Posterior cingulate gyrus (tissue), 11 donors: ENCODE results near the gene MRPL53.

Experiments
- DNase-seq, 10 donors: peaks; one replicate each; pipeline versions ENCODE4 v3.0.0 to v3.0.0-alpha.2; 2020 to 2021; ENCODE audit warnings: mixed read lengths in 3 of 10
- intact Hi-C: fragments of 100-400 bp; cut with DNase I; formaldehyde crosslinking; loops from one replicate; pipeline ENCODE4 v1.15.1; 2023

The MRPL53 gene

GRCh38 chr2:74503506-74504475 is 31.3 kb upstream of the MRPL53 start:
- DNase-seq, result peak in 2 of 10 donors; percentile 69 to 81
- intact Hi-C loops, result loop anchor here (5.0 kb wide), 1 partner anchor 84 kb away; no protein-coding TSS in a partner anchor

DNA sequence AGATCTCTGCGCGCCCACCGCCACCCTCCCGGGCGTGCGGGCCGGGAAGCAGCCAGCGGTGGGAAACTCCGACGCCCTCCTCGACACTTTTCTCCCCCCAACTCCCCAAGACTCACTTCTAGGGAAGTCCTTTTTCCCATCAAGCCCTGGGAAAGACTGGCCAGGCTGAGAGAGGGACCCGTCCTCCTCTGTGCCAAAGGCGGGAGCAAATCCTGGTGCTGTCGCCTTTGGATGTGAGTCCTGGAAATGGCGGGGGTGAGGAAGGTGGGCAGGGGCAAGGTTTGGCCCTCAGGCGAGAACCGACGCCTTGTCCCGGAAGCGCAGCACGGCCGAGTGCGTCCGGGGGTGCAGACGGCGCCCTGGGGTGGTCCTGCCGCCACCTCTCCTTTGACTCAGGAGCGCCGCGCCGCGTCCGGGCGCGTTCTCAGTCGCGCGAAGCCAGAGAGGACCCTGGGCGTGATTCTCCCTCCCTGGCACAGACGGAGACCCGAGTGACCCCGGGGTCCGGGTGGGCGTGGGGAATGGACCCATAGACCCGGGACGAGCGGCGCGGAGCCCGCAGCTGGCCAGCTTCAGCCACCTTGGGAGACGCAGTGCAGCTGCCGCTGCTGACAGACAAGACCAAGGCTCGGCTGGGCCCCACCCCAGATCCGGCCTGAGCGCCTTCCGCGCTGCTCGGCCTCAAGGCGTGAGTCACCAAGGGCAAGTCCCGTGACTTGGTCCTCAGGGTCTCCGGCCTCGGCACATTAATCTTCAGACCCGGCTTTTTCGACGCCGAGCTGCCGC is 30.4 kb upstream of the MRPL53 start:
- intact Hi-C loops, result loop anchor here (5.0 kb wide), 1 partner anchor 84 kb away; no protein-coding TSS in a partner anchor

DNA sequence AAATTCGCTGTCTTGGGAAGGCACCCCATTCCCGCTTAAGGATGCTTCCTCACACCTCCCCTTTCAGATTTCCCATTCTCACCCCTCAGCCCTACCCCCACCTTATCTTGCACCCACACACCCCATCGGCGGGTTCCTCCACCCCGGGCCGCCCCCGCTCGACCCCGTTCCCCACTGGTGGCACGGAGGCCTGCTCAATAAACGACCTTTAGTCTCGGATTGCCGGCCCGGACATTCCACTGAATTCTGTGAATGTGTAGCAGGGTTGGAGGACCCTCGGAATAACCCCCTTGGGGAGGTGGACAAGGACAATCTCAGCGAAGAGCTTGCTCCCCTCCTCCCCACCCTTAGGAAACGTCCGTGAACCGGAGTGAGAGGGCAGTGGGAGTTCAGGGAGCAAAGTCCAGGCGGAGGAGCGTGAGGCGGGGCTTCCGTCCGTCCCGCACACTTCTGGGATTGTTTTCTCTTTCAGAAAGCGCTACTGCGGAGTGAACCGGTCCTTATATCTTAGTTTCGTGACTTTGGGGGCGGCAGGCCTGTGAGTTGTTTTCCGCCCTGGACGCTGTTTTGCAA is 29.8 kb upstream of the MRPL53 start:
- intact Hi-C loops, result loop anchor here (5.0 kb wide), 1 partner anchor 85 kb away; no protein-coding TSS in a partner anchor
- DNase-seq, result peak in 2 of 10 donors; percentile 45 to 75

More for the DNA sequence above, 30.4 kb upstream of the MRPL53 start:
- peak in 2 of 10 donors; percentile 80 to 81 for DNase-seq

DNA sequence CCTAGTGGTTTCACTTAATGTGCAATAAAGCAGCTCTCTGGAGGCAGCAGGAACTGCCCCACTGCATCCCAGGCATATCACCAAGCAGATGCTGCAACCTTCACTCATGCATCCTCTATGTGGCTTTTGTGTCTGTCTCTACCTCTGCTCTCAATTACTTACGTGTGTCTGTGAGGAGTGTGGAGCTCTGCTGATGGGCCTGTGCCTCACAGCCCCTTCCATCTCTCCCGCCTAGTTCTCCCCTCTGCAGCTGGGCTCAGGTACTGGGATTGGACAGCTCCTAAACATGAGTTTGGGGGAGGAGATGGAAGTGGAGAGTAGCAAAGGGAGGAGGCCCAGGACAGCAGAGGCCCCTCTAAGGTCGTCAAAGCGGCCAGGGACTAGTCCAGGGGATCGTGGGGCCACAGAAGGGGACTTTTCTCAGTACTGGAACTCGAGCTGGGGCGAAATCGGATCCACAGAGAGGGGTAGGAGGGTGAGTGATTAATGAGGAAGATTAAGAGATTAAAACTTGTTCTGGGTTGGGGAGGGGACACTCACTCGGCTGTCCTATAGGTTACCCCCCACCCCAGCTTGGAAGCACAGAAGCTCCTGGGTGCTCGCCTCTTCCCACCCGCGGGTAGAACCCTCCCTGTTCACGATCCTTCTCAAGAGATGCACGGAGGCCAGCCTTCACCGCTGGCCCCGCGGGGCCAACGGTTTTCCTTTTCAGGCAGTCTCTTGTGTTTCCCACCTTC is 29.0 kb upstream of the MRPL53 start:
- peak in 1 of 10 donors; percentile 49 for DNase-seq

GRCh38 chr2:74500578-74500946 is 28.1 kb upstream of the MRPL53 start:
- peak in 1 of 10 donors; percentile 25 for DNase-seq
- intact Hi-C loops, result loop anchor here (5.0 kb wide), 1 partner anchor 87 kb away; no protein-coding TSS in a partner anchor

More for the DNA sequence above, 29.0 kb upstream of the MRPL53 start:
- intact Hi-C loops, result loop anchor here (5.0 kb wide), 1 partner anchor 86 kb away; no protein-coding TSS in a partner anchor

DNA sequence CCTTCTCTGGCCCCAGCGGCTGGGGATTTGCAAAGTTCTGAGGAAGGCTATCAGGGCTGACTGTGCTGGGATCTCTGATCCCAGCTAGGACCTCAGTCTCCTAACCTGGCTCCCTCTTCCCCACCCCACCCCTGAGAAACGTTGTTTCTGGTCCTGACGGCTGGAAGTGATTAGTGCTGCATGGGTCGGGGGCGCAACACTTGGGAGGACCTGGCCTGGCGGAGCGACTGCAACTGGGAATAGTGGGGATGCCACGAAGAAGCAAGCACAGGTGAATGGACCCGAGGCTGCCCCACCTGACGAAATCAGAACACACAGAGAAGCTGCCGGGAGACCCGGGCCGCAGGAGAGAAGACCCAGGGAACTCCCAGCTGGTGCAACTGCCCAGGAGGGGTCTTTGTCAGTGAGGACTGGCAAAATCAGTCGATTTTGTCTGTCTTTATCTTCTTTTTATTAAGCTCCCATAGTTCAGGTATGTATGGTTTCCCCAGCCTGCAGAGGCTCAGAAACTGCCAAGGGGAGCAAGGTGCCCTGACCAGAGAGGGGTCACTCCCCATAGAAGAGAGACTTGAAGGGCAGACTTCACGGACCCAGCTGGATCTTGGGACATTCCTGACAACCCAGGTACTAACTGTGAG is 27.6 kb upstream of the MRPL53 start:
- DNase-seq, result no peak
- intact Hi-C loops, result loop anchor here (5.0 kb wide), 1 partner anchor 87 kb away; no protein-coding TSS in a partner anchor

DNA sequence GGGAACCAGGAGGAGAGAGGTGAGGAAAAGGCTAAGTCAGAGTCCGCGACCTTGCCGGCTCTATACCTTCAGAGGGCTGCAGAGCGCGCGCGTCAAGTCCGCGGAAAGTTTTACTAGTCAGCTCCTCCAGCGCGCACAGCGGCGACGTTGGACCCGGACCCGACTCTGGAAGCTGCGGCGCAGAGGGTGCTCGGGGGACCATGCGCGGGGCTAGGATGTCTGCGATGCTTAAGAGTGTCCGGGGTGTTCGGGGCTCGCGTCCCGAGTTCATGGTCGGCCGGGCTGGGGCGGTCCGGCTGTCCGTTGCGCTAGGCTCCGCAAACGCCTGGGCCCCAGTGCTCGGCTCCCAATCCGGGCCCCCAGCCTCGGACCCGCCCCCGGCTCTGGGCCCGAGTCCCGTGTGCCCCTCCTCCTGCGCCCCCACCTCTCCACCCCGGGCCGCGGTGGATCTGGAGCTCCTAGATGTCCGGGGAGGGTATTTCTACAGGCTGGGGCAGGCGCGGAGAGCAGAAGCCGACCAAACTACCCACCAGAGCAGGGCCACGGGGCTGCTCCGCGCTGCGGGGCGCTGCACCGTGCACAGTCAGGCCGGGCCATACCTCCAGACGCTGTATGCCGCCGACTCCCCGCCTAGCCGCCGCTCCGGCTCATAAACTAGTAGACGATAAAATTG is 26.9 kb upstream of the MRPL53 start, which contains the start of gene LBX2:
Gene LBX2 (minus strand): TSS at position 337 of the 673 bp plus-strand sequence. CDS start 66 bp downstream, at position 271.
- DNase-seq, result no peak
- intact Hi-C loops, result no loop called here

- DNase-seq, result no peak
- intact Hi-C loops, result no loop called here
Measured at GRCh38 chr2:74498500-74499266, 26.2 kb upstream of the MRPL53 start.

GRCh38 chr2:74497777-74498499 is 25.5 kb upstream of the MRPL53 start:
- DNase-seq, result peak in 1 of 10 donors; percentile 80

DNA sequence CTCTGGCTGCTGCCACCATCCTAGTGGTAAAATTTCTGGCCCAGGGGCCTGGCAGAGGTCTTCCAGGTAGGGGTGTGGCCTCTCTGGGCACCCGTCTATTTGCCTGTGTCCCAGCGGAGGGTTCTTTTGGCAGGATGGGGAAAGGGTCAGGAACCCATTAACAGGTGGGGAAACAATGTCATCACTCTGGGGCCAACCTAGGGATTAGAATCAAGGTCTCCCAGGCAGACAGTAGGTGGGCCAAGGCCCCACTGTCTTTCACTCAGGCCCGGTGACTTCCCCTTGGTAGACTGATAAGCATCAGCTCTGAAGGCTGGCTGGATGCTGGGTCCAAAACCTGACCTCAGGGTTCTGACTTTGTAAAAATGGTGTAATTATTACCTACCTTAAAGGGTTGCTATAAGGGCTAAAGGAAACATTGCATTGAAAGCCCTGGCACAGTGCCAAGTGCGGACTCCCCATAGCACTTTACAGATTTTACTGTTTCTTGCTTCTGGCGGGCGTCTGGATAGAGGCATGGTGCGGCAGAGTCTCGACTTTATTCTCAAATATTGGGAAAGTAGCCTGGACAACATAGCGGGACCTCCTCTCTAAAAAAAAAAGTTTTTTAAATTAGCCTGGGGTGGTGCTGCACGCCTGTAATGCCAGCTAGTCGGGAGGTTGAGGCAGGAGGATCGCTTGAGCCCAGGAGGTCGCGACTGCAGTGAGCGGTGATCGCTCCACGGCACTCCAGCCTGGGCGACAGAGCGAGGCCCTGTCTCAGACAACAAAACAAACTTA is 24.7 kb upstream of the MRPL53 start:
- DNase-seq, result no peak
- intact Hi-C loops, result no loop called here

More at GRCh38 chr2:74497777-74498499, 25.5 kb upstream of the MRPL53 start:
- intact Hi-C loops, result no loop called here

DNA sequence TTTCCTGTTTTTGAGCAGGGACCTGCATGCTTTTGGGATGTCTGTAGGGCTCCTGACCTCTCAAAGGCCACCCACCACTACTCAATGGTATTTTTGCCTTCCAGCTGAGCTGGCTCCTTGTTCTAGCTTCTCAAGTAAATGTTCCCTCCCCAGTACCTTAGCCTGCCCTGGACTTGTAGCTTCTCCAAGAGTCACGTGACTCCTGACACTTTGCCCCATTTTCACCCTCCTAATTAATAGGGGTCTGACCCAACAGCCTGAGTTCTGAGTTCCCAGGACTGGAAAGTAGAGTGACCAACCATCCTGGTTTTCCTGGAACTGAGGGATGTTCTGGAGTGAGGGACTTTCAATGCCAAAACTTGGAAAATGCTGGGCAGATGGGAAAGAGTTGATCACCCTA is 23.0 kb upstream of the MRPL53 start:
- intact Hi-C loops, result no loop called here
- no peak for DNase-seq

- intact Hi-C loops, result no loop called here
- peak in 1 of 10 donors; percentile 7 for DNase-seq
Measured at GRCh38 chr2:74493546-74493945, 21.1 kb upstream of the MRPL53 start.

- peak in 2 of 10 donors; percentile 26 to 55 for DNase-seq
- intact Hi-C loops, result no loop called here
Measured at GRCh38 chr2:74491648-74492544, 19.4 kb upstream of the MRPL53 start.

- intact Hi-C loops, result no loop called here
Measured at GRCh38 chr2:74489906-74490305, 17.4 kb upstream of the MRPL53 start.

More at GRCh38 chr2:74489906-74490305, 17.4 kb upstream of the MRPL53 start:
- DNase-seq, result peak in 2 of 10 donors; percentile 56 to 68
